HG03460 (cell line): Measurements from ENCODE around the gene KRTAP12-1.
"Not testable (repeated sequence)": the region's sequence is repeated elsewhere in the genome, so short reads cannot be mapped to it uniquely, and the experiment has no call there.

Experiments used
- ATAC-seq: cut with Tn5 transposase; IDR thresholded peaks from one replicate; pipeline ENCODE4 v1.9.1; 2021; ENCODE audit not compliant: unreplicated experiment

The KRTAP12-1 gene

GRCh38 chr21:44647222-44647552, 34.8 kb downstream of the KRTAP12-1 start:
- ATAC-seq: no peak

GRCh38 chr21:44646366-44647221, 35.4 kb downstream of the KRTAP12-1 start, which contains the start of gene KRTAP10-11:
KRTAP10-11 (plus strand) TSS chr21:44646414; CDS start chr21:44646459, 45 bp downstream.
- not testable (repeated sequence) for ATAC-seq

- ATAC-seq: no peak
Measured at GRCh38 chr21:44644878-44645277, 37.1 kb downstream of the KRTAP12-1 start.

- ATAC-seq: no peak
Measured at GRCh38 chr21:44643741-44644310, 38.1 kb downstream of the KRTAP12-1 start.

GRCh38 chr21:44640761-44641160, 41.2 kb downstream of the KRTAP12-1 start:
- ATAC-seq: no peak

- no peak for ATAC-seq
Measured at GRCh38 chr21:44639331-44639655, 42.7 kb downstream of the KRTAP12-1 start.

- ATAC-seq: not testable (repeated sequence)
Measured at GRCh38 chr21:44638506-44639330, 43.2 kb downstream of the KRTAP12-1 start.

- ATAC-seq: not testable (repeated sequence)
Measured at GRCh38 chr21:44637851-44638348, 44.1 kb downstream of the KRTAP12-1 start.

GRCh38 chr21:44637018-44637850, 44.7 kb downstream of the KRTAP12-1 start, which contains the start of gene KRTAP10-10:
KRTAP10-10 (plus strand) TSS chr21:44637356; CDS start chr21:44637418, 62 bp downstream.
- no peak for ATAC-seq

GRCh38 chr21:44636209-44637017, 45.5 kb downstream of the KRTAP12-1 start:
- ATAC-seq: no peak

- no peak for ATAC-seq
Measured at GRCh38 chr21:44632067-44632466, 49.9 kb downstream of the KRTAP12-1 start.
